Panc1 (cell line): Measurements from ENCODE around the gene MBTD1. TPM values are rescaled to one million over a fixed set of nuclear protein-coding genes. Genes with fewer than 3 reads are reported as not detected.
A peak's percentile ranks its signal among the peaks of the same experiment; 100 is the strongest.
"Not testable (repeated sequence)": the region's sequence is repeated elsewhere in the genome, so short reads cannot be mapped to it uniquely, and the experiment has no call there.

Experiments used
- ATAC-seq: fragments of 200-7000 bp; cut with Tn5 transposase; 2 replicates; pipeline ENCODE4 v1.9.1; 2020; ENCODE audit warnings: mild to moderate bottlenecking, moderate library complexity
- BruUV-seq: library from RNA; stranded (reverse); fragments of 400-500 nt; replicated peaks from 2 replicates; lab custom pipeline; 2021; lab: Mats Ljungman, UMichigan
- CTCF ChIA-PET: fragments of 300-600 bp; sonication (Branson Sonifier 250); formaldehyde crosslinking; loops from one replicate; lab custom pipeline; 2022; ENCODE audit warnings: antibody characterized with exemption; lab: Charles Lee
- POLR2A ChIA-PET: fragments of 300-600 bp; sonication (Branson Sonifier 250); formaldehyde crosslinking; loops from one replicate; lab custom pipeline; 2022; ENCODE audit warnings: antibody characterized with exemption; lab: Charles Lee
- DNase-seq: peaks from one replicate; pipeline ENCODE4 v3.0.0-alpha.2; 2010; ENCODE audit warnings: low read depth, low spot score
- H3K27ac ChIP-seq: 2 replicates; pipeline ENCODE4 v1.5.1; 2011; ENCODE audit warnings: mild to moderate bottlenecking, low read length, inconsistent platforms
- H3K27me3 ChIP-seq: fragments of 200-500 bp; sonication (Bioruptor generic); 2 replicates; pipeline ENCODE4 v1.6.0; 2014; ENCODE audit warnings: low read length, inconsistent platforms; ENCODE audit not compliant: control insufficient read depth, insufficient read depth
- H3K36me3 ChIP-seq: fragments of 200-500 bp; sonication (Bioruptor generic); 2 replicates; pipeline ENCODE4 v1.5.1; 2014; ENCODE audit warnings: inconsistent platforms, mild to moderate bottlenecking, low read length, moderate library complexity; ENCODE audit not compliant: control insufficient read depth, insufficient read depth
- H3K4me1 ChIP-seq: 2 replicates; pipeline ENCODE4 v1.5.1; 2011; ENCODE audit warnings: inconsistent platforms, mild to moderate bottlenecking, low read length, moderate library complexity; ENCODE audit not compliant: control insufficient read depth, insufficient read depth
- H3K4me3 ChIP-seq, 2 experiments: 2 replicates each; pipeline ENCODE4 v1.5.1; 2011 to 2012; ENCODE audit warnings: low read depth in 2 of 2, low read length in 2 of 2, mild to moderate bottlenecking in 2 of 2, inconsistent platforms in 1 of 2, moderate library complexity in 1 of 2
- H3K9me3 ChIP-seq: fragments of 200-500 bp; sonication (Bioruptor generic); 2 replicates; pipeline ENCODE4 v1.5.1; 2014; ENCODE audit warnings: low read depth, mild to moderate bottlenecking, inconsistent platforms, low read length, moderate library complexity; ENCODE audit not compliant: control insufficient read depth, insufficient read depth
- POLR2AphosphoS5 ChIP-seq: IDR thresholded peaks from 2 replicates; pipeline ENCODE4 v1.6.1; 2012; ENCODE audit warnings: mild to moderate bottlenecking, low read depth, low read length, moderate library complexity
- REST ChIP-seq, 2 experiments: IDR thresholded peaks; 2 replicates each; pipeline ENCODE4 v1.6.1; 2011 to 2012; ENCODE audit warnings: low read depth in 2 of 2, control low read depth in 1 of 2, low read length in 1 of 2, mild to moderate bottlenecking in 1 of 2, moderate library complexity in 1 of 2; ENCODE audit not compliant: insufficient read depth in 1 of 2
- SIN3A ChIP-seq: IDR thresholded peaks from 2 replicates; pipeline ENCODE4 v1.6.1; 2012; ENCODE audit warnings: low read depth, mild to moderate bottlenecking, low read length, moderate library complexity, borderline replicate concordance; ENCODE audit not compliant: insufficient read depth
- TCF7L2 ChIP-seq: IDR thresholded peaks from 2 replicates; pipeline ENCODE4 v1.6.1; 2011; ENCODE audit warnings: mild to moderate bottlenecking, low read depth, low read length, inconsistent platforms
- in situ Hi-C: cut with HindIII; loops from 2 replicates; pipeline ENCODE4 v1.10.0; 2016; ENCODE audit warnings: low sequenced_read_pairs, low pct_unique_long_range_greater_than_20kb
- intact Hi-C: fragments of 100-400 bp; cut with micrococcal nuclease; formaldehyde crosslinking; loops from one replicate; pipeline ENCODE4 v1.10.0; 2022; ENCODE audit not compliant: unreplicated experiment
- total RNA-seq: library from RNA; stranded (reverse); gene quantifications from one replicate; pipeline ENCODE4 v1.2.1, GENCODE V29; 2021; ENCODE audit not compliant: unreplicated experiment
- TF ChIP-seq, protein P1 (sequence below): fragments of 450-650 bp; IDR thresholded peaks from 2 replicates; pipeline ENCODE4 v1.5.1; 2017; ENCODE audit warnings: mild to moderate bottlenecking

Gene MBTD1
- total RNA-seq, 1 experiment from 2014 or later = 16.6 TPM

GRCh38 chr17:51229889-51230288, 30.0 kb downstream of the MBTD1 start:
- BruUV-seq = TSS peak; percentile 26
- no peaks in the 10 kb centered on the region for H3K27me3 ChIP-seq
- in situ Hi-C loops = no loop called here
- H3K9me3 ChIP-seq = no peaks in the 10 kb centered on the region
- no peaks in the 10 kb centered on the region for H3K36me3 ChIP-seq
- DNase-seq (no peak), ATAC-seq (no peak)
- ChIA-PET CTCF (no interaction called here), POLR2A (no interaction called here)
- no peak overlapping the region for H3K27ac ChIP-seq
- intact Hi-C loops = no loop called here
- H3K4me3 ChIP-seq = no peak overlapping the region
- no peaks in the 10 kb centered on the region for H3K4me1 ChIP-seq
- TF ChIP-seq REST (IDR thresholded peaks at IDR 0.05; ENCODE audit: insufficient read depth in 1 of 2, low read depth in 2 of 2, low read length in 1 of 2) (no peak), POLR2AphosphoS5 (no peak), TCF7L2 (no peak), SIN3A (no peak)
- TF ChIP-seq, protein P1, sequence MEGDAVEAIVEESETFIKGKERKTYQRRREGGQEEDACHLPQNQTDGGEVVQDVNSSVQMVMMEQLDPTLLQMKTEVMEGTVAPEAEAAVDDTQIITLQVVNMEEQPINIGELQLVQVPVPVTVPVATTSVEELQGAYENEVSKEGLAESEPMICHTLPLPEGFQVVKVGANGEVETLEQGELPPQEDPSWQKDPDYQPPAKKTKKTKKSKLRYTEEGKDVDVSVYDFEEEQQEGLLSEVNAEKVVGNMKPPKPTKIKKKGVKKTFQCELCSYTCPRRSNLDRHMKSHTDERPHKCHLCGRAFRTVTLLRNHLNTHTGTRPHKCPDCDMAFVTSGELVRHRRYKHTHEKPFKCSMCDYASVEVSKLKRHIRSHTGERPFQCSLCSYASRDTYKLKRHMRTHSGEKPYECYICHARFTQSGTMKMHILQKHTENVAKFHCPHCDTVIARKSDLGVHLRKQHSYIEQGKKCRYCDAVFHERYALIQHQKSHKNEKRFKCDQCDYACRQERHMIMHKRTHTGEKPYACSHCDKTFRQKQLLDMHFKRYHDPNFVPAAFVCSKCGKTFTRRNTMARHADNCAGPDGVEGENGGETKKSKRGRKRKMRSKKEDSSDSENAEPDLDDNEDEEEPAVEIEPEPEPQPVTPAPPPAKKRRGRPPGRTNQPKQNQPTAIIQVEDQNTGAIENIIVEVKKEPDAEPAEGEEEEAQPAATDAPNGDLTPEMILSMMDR = no peak

DNA sequence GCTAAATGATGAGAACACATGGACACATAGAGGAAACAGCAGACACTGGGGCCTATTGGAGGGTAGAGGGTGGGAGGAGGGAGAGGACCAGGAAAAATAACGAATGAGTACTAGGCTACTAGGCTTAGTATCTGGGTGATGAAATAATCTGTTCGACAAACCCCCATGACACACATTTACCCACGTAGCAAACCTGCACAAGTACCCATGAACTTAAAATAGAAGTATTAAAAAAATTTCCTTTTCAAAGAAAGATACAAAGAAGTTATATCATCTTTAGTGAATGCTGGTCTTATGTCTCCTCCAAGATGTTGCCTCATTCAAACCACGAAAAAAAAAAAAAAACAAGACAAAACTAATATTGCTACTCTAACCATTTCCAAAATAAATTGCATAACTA, 31.7 kb downstream of the MBTD1 start:
- ATAC-seq (no peak), DNase-seq (no peak)
- Histone ChIP-seq H3K4me3 (no peak overlapping the region), H3K9me3 (no peaks in the 10 kb centered on the region), H3K4me1 (no peaks in the 10 kb centered on the region), H3K27me3 (no peaks in the 10 kb centered on the region), H3K36me3 (peaks cover 4% of the 10 kb centered on the region; the same call in 1 of the 2 replicates), H3K27ac (no peak overlapping the region)
- in situ Hi-C loops (no loop called here), intact Hi-C loops (no loop called here)
- ChIA-PET POLR2A (no interaction called here), CTCF (no interaction called here)
- no TSS peak for BruUV-seq
- no peak for TF ChIP-seq SIN3A
- no peak for TF ChIP-seq TCF7L2
- TF ChIP-seq, protein P1 = no peak
- no peak for TF ChIP-seq REST (IDR thresholded peaks at IDR 0.05; ENCODE audit: insufficient read depth in 1 of 2, low read depth in 2 of 2, low read length in 1 of 2)
- TF ChIP-seq POLR2AphosphoS5 = no peak

GRCh38 chr17:51225523-51225922, 34.3 kb downstream of the MBTD1 start:
- H3K36me3 ChIP-seq, DNase-seq, ATAC-seq, in situ Hi-C loops, H3K27me3 ChIP-seq, H3K4me1 ChIP-seq, intact Hi-C loops, BruUV-seq, H3K27ac ChIP-seq, CTCF ChIA-PET, H3K4me3 ChIP-seq, POLR2A ChIA-PET, H3K9me3 ChIP-seq: not testable (repeated sequence)
